Hematopoietic multipotent progenitor cell treated with erythropoietin and hydrocortisone succinate and interleukin-3 and kit ligand, for 17 days (in vitro differentiated cells): ENCODE results near the gene LRP2BP.
"Not testable (repeated sequence)": the region's sequence is repeated elsewhere in the genome, so short reads cannot be mapped to it uniquely, and the experiment has no call there.

ENCODE experiments used
- DNase-seq: peaks from one replicate; pipeline ENCODE4 v3.0.0-alpha.2; 2015; ENCODE audit warnings: low spot score

LRP2BP gene

DNA sequence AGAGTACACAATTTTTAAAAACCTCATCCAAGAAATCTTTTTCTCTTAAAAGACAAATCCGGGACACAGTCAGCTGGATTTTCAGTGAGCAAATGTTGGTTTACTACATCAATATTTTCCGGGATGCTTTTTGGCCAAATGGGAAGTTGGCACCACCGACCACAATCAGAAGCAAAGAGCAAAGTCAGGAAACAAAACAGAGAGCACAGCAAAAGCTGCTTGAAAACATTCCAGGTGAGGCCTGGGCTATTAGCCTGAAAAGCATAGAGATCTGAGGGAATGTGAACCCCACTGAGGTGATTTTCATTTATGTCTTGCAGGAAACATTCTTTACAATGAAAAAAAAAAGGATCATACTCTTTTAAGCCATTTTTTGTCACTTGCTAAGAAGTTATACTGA is 33.9 kb downstream of the LRP2BP start:
- no peak for DNase-seq

DNA sequence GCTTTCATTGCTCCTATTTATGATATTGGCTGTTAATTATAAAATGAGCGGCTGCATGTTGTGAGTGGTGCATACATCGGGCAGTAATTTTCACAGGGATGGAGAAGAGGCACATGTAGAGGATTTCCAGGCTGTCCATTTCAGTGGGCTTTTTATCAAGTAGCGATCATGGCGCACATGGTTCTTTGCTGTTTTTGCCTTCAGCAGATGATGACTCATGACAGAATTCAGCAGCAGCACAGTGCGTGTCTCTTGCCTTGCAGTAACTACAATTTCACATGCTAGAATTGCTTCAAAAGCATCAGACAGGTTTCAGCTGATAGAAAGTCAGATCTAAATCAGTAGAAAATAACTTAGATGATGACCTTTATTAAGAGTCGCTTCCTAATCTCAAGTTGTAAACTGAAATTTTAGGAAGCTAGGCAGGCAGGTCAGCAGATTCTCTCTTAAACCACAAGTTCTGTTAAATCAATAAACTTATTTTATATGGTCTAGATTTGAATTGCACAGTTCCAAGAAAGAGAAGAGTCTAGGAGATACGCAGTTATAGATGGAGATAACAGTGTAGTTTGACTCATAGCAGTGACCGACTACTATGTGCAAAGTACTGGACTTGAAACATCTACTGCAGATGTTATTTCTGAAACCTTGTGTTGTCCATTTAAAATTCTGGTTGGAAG is 35.8 kb downstream of the LRP2BP start:
- DNase-seq: no peak

DNA sequence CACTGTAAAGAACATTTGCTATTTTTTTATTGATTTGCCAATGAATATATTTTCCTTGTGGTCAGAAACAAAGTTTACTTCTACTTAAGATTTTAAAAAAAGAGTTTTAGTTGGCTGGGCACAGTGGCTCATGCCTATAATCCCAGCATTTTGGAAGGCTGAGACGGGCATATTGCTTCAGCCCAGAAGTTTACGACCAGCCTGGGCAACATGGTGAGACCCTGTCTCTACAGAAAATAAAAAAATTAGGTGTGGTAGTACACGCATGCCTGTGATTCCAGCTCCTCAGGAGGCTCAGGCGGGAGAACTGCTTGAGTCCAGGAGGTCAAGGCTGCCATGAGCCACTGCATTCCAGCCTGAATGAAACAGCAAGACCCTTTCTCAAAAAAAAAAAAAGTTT is 36.8 kb downstream of the LRP2BP start:
- no peak for DNase-seq

DNA sequence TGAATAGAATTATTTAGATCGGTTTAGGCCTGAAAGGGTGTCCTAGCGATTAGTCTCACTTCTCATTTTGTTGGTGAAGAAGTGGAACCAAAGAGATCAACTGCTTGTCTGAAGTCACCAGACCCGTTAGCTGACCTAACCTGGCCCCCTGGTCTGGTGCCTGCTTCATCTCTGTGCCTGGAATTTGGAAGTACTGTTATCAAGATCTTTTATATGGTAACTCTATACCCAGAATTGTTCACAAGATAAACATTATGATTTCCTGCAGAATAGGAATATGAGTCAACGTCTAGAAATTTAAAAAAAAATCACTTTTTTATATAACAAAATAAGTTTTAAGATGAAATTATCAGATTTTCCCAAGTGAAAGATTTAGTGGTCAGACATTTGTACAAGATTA is 37.2 kb downstream of the LRP2BP start:
- DNase-seq: no peak

DNA sequence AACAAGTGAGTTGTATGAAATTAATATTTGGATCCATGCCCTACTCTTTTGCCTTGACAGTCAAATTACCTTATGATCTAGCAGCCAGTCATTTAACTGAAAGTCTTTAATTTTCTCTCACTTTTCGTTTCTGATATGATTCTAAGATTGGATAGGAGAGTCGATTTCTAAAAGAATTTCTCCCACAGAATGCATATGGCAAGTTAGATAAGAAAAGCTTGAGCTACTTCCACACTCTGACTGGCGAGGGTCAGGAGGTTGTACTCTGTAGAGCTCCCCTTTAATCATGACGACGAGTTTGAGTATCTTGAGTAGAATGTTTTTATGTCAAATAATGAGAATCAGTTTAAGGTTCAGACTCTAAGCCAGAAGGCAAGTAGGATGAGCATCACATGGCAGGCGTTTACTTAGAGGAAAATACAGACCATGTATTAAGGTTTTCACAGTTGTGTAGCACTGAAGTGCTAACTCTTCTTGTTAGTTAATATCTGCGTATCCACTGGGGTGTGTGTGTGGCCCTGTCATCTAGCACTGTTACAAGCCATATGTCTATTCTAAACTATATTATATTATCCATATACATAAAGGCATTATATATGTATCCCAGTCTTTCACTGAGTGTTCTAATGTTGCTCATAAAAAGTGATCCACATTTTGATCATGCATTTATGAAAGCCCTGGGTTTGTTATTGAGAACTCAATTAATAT is 37.8 kb downstream of the LRP2BP start:
- DNase-seq: no peak

DNA sequence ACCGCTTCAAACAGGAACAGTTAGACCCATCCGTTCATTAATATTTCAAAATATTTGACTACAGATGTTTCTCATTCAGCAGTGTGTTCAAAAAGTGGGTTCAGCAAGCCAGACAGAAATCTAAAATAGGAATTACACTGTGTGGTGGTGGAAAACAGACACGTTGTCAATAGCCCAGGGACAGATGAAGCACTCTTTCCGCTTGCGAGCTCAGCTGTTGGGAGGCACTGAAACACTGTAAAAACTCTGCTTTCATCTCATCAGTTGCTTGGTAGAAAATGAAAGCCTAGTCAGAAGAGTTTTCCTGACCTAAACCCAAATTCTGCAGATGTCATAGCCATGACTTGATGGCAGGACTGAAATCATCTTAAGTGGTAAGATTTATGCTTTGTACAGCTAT is 38.5 kb downstream of the LRP2BP start:
- DNase-seq: no peak

DNA sequence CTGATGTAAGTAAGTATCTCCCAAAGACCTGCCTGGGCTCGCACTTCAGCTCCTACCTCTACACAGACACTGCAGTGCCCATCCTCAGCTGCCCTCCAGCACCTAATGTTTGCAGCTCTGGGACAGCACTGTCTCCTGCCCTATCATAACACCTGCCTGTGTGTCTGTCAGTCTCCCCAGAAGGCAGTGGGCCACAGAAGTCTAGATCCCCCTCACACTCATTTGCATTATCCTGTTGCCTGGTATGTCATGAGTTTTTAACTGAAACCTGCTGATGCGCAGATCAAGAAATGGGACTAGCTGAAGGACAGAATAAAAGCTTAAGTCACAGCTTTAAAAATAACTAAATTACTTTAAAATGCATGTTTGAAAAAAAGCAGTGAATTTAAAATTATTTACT is 43.0 kb downstream of the LRP2BP start:
- no peak for DNase-seq

DNA sequence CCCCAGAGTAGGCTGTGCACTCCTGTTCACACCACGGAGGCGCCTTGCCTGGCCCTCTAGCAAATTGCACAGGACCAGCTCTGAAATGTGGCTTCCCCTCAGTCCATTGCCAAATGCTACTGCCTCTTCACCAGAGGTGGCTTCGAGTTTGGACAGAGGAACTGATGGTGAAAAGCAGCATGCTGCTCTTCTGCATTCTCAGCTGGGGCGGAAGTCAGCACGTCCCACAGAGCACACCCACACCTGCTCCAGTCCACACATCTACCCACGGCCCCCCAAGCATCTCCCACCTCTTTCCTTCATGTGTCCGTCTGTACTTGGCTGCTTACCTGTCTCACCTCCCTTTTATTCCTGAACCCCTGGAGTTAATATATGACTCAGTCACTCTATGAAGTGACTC is 43.5 kb downstream of the LRP2BP start:
- no peak for DNase-seq

DNA sequence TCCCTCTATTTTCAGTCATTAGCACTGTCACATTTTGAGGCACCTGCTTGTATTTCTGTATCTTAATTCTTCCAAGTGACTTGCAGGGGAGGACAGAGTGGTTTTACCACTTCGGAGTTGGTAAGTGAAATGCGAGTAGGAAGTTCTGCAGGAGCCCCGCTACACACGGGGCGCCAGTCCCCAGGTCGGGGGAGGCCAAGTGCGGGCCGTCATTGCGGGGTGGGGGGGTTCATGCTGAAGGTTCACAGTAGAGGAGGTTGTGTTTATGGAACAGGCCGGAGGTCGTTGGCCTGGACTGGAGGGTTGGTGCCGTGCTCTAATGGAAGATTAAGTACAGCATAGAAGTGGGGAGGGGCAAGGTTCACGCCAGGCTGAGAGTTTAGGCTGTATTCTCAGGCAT is 44.0 kb downstream of the LRP2BP start:
- no peak for DNase-seq

DNA sequence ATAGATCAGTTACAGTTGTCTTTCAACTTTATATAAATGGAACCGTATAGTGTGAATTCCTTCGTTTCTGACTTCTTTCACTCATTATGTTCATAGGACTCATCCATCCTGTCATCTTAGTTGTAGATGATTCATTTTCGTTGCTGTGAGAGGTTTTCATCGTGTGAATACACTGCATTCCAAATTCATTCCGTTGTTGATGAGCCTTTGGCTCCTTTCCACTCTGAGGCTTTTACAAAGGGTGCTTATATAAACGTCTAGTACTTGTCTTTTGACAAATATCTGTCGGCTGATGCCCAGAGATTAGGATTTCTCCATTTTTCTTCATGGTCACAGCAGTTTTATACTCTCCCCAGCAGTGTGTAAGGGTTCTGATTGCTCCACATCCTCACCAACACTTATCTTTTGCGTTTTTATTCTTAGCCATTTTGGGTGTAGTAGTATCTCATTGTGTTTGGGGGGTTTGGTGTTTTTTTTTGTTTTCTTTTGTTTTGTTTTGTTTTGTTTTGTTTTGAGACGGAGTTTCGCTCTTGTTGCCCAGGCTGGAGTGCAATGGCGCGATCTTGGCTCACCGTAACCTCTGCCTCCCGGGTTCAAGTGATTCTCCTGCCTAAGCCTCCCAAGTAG is 48.6 kb downstream of the LRP2BP start:
- DNase-seq: no peak

DNA sequence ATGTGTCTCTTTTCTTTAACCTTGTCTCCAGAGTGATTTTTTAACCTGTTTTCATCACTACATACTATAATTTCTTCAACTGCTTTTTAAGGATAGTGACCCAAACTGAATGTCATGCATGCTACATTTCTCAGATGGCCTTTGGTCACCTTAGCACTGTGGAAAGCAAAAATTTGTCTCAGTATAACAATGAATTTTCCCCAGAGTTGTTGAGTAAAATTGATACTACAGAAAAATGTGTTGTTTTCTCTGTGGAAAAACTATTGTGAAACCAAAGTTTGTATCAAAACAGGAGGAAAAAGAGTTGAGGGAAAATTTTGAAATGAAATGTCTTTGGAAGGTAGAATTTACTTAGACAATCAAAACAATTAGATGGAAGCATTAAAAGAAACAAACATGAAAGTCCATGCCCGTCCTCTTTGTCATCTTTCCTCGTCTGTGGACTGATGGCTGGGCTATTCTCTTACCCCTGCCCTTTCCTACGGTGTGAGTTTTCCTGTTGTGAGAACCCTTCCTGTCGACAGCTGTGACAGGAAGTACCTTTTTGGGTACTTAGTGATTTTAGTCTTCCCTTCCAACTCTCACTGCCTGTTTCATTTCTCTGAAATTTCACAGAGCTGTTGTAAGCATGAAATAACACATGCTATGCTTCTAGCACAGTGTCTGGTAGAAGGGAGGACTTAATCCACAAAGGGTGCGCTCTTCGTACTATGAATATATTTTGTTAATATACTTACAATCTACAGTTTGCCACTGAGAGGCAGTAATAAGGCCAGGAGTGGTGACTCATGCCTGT is 50.8 kb downstream of the LRP2BP start:
- no peak for DNase-seq

DNA sequence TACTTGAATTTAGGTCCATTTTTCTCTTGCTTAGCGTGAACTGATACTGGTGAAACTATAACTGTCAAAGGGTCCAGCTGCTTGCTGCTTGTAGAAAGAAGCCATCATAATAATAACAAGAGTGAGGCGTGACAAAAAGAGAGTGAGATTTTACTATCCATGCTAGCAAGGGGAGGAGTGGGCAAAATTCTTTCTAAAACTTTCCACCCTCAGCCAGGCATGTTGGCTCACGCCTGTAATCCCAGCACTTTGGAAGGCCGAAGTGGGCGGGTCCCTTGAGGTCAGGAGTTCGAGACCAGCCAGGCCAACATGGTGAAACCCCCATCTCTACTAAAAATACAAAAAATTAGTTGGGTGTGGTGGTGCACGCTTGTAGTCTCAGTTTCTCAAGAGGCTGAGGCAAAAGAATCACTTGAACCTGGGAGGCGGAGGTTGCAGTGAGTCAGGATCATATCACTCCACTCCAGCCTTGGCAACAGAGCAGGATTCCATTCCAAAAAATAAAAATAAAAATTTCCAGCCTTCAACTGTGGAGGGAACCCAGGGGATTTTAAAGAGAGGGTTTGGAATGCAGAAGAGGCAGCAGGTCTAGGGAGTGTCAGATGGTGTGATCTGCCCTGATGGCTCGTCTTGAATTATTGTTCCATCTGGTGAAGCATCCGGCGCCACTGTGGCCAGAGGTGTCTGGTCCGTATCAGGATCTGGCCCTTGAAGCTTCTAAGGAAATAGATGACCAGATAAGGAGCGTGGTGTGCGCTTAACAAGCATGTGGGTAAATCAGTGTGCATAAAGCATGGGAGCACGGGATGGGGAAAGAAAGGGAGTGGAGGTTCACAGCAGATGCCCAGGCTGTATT is 51.8 kb downstream of the LRP2BP start:
- no peak for DNase-seq

DNA sequence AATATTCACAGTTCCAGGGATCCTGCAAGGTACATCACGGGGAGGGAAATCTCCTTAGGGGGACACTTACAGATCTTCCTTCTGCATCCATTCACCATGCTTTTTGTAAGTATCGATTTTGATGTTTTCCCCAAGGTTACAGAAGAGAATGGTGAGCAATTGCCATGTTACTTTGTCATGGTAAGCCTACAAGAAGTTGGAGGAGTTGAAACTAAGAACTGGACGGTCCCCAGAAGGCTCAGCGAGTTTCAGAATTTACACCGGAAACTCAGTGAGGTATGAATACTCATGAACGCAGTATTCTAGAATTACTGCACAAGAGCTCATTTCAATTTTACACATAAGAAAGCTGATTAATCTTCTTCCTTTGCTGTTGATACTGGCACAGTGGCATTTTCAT is 53.9 kb downstream of the LRP2BP start:
- DNase-seq: no peak

DNA sequence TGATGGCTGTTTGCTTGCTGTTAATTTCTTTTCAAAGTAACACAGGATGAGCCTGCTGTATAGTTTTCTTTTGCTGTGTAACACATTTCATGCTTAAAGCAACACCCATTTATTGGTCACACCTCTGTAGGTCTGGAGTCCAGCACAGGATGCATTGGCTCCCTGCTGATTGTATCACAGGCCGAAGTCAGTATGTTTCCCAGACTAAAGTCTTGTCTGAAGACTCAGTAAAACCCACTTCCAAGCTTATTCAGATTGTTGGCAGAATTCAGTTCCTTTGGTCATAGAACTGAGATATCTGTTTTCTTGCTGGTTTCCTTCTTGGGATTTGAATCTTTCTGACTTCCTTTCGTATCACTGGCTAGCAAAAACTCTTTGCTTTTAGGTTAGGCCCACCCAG is 54.3 kb downstream of the LRP2BP start:
- no peak for DNase-seq

DNA sequence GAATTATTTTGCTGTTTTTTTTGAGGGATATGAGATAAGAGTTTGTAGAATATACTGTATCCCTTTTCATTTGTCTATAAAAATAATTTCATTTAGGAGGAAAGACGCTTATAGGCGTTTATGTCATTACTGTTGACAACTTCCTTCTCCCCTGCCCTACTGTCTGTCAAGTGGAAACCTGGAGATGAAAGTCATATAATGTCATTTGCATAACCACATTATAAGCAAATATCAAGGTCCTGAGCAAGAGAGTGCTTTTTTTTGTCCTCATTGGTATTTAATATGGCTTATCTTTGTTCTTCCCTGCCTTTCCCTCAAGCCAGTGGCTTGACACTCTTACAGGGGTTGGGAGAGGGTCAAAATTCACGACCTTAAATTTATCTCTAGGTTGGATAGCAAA is 55.8 kb downstream of the LRP2BP start:
- DNase-seq: no peak

DNA sequence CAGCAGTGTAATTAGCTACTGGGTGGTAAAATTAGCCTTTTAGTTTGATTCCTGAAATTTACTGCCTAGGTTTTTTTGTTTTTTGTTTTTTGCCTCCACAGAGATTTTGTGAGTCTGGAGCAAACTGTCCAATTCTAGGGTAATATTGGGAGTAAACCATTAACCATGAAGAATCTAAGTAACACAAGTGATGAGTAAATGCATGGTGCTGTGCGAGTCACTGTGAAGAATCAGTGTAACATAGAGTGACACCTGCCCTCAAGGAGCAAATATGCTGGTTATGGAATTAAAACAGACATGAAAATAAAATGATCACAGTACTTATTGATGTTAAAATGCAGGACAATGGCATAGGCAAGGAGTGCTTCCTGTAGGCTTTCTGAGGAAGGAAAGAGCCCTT is 60.1 kb downstream of the LRP2BP start:
- DNase-seq: no peak

DNA sequence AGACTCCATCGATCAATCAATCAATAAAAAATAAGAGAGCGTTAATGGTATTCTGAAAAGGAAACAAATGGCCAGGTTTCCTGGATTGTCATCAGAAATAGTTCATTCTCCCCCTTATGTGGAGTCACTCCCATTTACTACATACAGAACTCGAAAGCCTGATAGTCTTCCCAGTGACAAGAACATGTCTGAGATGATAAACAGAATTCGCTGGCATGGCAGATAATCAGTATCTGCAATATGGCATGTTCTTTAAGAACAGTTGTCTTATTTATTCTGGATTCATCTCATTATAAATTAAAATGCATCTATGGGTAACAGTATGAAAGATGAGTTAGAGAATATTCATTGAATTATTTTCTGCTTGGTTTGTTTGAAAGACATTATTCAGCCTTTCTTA is 61.4 kb downstream of the LRP2BP start:
- no peak for DNase-seq

DNA sequence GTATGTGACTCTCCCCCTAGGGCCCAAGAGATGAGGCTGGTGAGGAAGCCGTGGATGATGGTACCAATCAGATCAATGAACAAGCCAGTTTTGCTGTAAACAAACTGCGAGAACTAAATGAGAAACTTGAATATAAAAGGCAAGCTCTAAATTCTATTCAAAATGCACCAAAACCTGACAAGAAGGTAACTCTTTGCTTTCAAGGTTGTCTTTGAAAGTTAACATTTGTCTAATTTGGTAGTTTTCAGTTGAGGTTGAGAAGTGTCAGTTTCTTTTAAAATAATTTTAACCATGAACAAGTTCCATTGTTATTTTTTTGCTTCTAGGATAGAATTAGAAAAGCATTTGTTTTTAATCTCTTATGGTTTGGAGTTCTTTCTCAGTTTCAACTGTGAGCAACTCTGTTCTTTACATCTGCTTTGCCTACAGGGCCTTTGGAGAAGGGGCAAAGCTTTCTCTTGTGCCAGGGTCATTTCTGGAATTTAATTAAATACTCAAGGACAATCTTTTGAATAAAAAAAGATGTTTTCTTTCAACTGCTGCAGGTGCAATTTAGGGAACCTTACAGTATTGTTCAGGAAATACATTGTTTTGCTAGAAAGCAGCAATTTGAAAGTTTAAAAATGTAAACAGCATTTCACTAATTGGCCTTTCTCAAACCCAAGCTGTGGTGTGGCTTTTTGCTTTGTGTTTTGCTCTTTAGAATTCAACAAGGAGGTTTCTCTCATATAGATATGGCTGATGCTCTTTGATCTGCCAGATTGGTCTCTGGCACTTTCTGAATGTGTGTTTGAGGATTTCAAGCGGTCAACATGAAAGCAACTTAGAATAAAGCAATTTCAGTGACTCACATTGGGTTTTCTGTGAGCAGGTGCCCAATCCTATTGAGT is 62.9 kb downstream of the LRP2BP start:
- no peak for DNase-seq

DNA sequence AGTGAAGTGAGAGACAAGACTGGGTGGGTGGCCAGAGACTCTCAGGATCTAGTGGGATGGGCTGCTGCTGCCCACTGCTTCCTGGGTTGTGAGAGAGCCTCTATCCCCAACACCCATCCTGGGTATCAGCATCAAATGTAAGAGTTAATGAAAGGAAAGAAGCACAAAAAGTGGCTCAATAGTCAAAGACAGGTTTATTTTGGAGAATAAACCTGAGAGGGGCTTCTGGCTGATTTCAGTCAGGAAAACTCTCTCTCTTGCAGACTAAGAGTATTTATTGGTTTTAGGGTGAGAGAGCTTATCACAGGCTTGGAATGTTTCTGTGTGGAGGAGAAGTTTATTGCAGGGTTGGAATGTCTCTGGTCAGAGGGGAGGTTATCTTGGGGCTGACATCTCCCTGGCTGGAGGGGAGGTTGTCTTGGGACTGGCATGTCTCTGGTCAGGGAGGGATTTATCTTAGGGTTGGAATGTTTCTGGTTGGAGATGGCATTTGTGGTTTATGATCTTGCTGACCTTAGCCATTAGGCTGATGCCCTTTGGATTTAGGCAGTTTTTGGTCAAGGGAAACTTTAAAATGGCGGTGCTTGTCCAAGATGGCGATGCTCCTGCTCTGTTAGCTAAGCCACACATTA is 65.7 kb downstream of the LRP2BP start:
- DNase-seq: not testable (repeated sequence)

DNA sequence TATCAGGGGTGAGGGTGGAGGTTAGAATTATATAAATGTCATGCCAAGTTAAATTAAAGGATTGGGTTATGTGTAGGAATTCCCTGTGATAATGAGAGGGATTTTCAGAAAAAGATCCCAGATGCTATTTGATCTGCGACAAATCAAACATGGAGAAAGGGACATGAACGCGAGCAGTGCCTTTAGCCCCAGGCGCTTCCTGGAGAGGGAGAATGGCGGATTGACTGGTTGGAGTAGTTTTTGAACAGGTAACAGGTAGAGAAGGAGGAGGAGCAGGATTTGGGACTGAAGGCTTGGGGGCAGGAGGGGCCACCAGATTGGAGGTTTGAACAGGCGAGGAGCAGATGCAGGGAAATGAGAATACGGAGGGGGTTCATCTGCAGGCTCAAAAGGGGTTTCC is 67.1 kb downstream of the LRP2BP start:
- no peak for DNase-seq
